ENCODE measurements around the gene TMEM208.

TMEM208 gene

DNA sequence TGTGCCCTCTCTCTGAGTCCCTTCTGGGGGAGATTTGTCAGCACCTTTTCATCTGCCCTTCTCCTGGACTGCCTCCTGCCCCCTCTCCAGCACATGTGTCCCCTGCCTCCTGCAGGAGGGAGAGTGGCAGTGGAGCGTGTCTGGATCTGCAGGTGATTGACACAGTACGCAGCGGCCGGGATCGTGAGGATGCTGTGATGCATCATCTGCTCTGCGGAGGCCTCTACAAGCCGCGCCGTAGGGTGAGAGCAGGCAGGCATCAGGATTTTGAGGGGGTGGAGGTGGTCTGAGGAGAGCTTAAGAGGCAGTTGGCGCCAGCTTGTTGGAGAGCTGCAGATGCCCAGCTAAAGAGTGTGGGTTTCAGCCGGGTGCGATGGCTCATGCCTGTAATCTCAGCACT, 32.8 kb downstream of the TMEM208 start:
- Histone ChIP-seq H3K27me3 (no peaks in the 10 kb centered on the region; a peak in 2 of 22 replicates), H3K4me2 (no peak overlapping the region), H3K36me3 (no peaks in the 10 kb centered on the region), H3K27ac (no peak overlapping the region), H3K9me3 (replicated peaks in 1 of 11) (no peaks in the 10 kb centered on the region), H3K4me3 (no peak overlapping the region), H4K20me1 (peaks cover 0 to 6% (median 0%) of the 10 kb centered on the region in 11 experiments; a peak in 1 of 22 replicates), H3K9ac (peak overlapping the region in 1 of 11 experiments; percentile 27; a peak in 1 of 22 replicates), H3K4me1 (peaks cover 0 to 23% (median 19%) of the 10 kb centered on the region in 10 experiments; a peak in 16 of 20 replicates)
- no peak for TF ChIP-seq Cebpa-rat (IDR thresholded peaks at IDR 0.05)

DNA sequence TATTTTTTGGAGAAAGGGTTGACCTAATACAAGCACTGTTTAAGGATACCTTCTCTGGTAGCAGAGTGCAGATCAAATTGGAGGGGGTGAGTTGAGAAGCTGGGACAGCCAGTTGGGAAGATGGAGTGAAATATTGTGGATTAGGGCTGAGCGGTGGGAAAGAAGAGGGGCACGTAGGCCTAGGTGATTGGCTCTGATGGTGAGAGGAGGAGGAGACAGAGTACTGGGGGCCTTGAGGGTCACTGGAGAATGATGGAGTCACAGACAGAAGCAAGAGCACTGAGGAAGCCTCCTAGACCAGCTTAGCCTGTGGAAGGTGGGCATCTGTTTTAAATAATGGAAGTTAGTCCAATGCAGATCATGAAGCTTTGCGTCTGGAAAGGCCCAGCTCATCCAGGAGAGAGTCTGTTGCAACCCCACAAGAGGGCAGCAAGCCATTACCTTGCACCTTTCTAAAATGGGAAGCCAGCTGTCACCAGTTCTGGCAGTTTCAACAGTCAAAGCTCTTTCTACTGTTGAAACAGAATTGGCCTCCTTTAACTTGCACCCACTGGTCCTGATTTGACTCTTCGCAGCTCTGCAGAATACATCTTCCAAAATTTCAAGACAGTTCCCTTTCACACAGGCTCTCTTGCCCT, 33.6 kb downstream of the TMEM208 start:
- no peak overlapping the region for H3K4me3 ChIP-seq
- H3K4me2 ChIP-seq, result peak overlapping the region in 5 of 11 experiments; percentile 24 to 45 (median 34); a peak in 6 of 22 replicates
- no peaks in the 10 kb centered on the region for H3K9me3 ChIP-seq (replicated peaks in 1 of 11)
- H3K27me3 ChIP-seq, result no peaks in the 10 kb centered on the region; a peak in 2 of 22 replicates
- no peak for TF ChIP-seq Cebpa-rat (IDR thresholded peaks at IDR 0.05)
- H3K27ac ChIP-seq, result no peak overlapping the region
- peaks cover under 1 to 23% (median 20%) of the 10 kb centered on the region in 10 experiments; a peak in 17 of 20 replicates for H3K4me1 ChIP-seq
- H3K36me3 ChIP-seq, result no peaks in the 10 kb centered on the region
- peaks cover 0 to 6% (median 0%) of the 10 kb centered on the region in 11 experiments; a peak in 1 of 22 replicates for H4K20me1 ChIP-seq
- peak overlapping the region in 4 of 11 experiments; percentile 0 to 46 (median 22); a peak in 5 of 22 replicates for H3K9ac ChIP-seq

- Histone ChIP-seq H3K27me3 (no peaks in the 10 kb centered on the region; a peak in 2 of 22 replicates), H3K27ac (no peak overlapping the region), H4K20me1 (no peaks in the 10 kb centered on the region; a peak in 1 of 22 replicates), H3K4me2 (no peak overlapping the region), H3K4me3 (no peak overlapping the region), H3K36me3 (no peaks in the 10 kb centered on the region), H3K9ac (no peak overlapping the region), H3K4me1 (peaks cover 10 to 30% (median 25%) of the 10 kb centered on the region in 10 experiments), H3K9me3 (replicated peaks in 1 of 11) (no peaks in the 10 kb centered on the region)
- no peak for TF ChIP-seq Cebpa-rat (IDR thresholded peaks at IDR 0.05)
Measured at GRCh38 chr16:67263201-67263600, 36.3 kb downstream of the TMEM208 start.

GRCh38 chr16:67264277-67264676, 37.3 kb downstream of the TMEM208 start:
- Histone ChIP-seq H4K20me1 (no peaks in the 10 kb centered on the region; a peak in 1 of 22 replicates), H3K27ac (no peak overlapping the region), H3K4me1 (peaks cover 18 to 31% (median 25%) of the 10 kb centered on the region in 10 experiments), H3K36me3 (no peaks in the 10 kb centered on the region), H3K4me2 (peak overlapping the region in 8 of 11 experiments; percentile 28 to 56 (median 36); a peak in 16 of 22 replicates), H3K4me3 (no peak overlapping the region), H3K9me3 (replicated peaks in 1 of 11) (no peaks in the 10 kb centered on the region), H3K27me3 (no peaks in the 10 kb centered on the region; a peak in 2 of 22 replicates), H3K9ac (0 out of 22 replicates have a peak overlapping the region, but pooled peaks of 1 of the 11 experiments have one; percentile 8)
- no peak for TF ChIP-seq Cebpa-rat (IDR thresholded peaks at IDR 0.05)

DNA sequence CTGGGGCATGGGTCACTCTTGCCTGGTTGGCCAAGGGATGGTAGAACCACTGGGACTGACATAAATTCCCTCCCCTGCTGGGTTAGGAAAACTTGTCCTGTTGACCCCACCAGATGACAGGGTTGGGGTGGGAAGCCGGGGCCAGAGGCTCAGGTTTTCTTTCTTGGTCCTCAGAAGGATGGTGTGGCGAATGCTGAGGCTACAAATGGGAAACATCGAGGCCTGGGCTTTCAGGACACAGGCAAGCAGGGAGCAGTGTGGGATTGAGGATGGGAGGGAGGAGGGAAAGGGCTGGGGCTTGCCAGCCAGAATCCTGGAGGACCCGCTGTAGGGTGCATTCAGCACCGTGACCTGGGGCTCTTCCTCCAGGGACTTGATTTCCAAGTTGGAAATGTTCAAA, 37.9 kb downstream of the TMEM208 start:
- TF ChIP-seq Cebpa-rat (IDR thresholded peaks at IDR 0.05), result no peak
- H3K36me3 ChIP-seq, result no peaks in the 10 kb centered on the region
- peak overlapping the region in 6 of 11 experiments; percentile 28 to 56 (median 36); a peak in 10 of 22 replicates for H3K4me2 ChIP-seq
- H3K4me3 ChIP-seq, result no peak overlapping the region
- H3K27ac ChIP-seq, result no peak overlapping the region
- no peak overlapping the region for H3K9ac ChIP-seq
- no peaks in the 10 kb centered on the region for H3K9me3 ChIP-seq (replicated peaks in 1 of 11)
- peaks cover 18 to 33% (median 25%) of the 10 kb centered on the region in 10 experiments for H3K4me1 ChIP-seq
- H3K27me3 ChIP-seq, result no peaks in the 10 kb centered on the region; a peak in 2 of 22 replicates
- no peaks in the 10 kb centered on the region; a peak in 1 of 22 replicates for H4K20me1 ChIP-seq

DNA sequence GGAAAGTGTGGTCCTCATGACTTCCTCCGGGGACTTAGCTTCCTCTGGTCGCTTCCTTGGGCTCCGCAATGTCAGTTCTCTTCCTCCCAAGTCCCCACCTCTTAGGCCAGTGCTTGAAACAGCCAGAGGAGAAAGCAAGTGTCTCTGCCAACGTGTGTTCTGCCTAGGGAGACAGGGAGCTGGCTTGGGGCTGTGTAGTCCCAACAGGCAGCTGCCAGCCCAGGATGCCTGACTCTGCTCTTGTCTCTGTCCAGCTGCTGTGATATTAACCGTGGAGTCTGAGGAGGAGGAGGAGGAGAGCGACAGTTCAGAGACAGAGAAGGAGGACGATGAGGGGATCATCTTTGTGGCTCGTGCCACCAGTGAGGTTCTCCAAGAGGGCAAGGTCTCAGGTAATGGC, 38.9 kb downstream of the TMEM208 start:
- peak overlapping the region in 1 of 11 experiments; percentile 34; a peak in 1 of 22 replicates for H3K9ac ChIP-seq
- peaks cover 17 to 30% (median 19%) of the 10 kb centered on the region in 10 experiments for H3K4me1 ChIP-seq
- H3K27ac ChIP-seq, result no peak overlapping the region
- no peaks in the 10 kb centered on the region for H3K36me3 ChIP-seq
- peak overlapping the region in 8 of 11 experiments; percentile 18 to 54 (median 24); a peak in 10 of 22 replicates for H3K4me2 ChIP-seq
- no peaks in the 10 kb centered on the region; a peak in 2 of 22 replicates for H3K27me3 ChIP-seq
- no peaks in the 10 kb centered on the region; a peak in 2 of 22 replicates for H4K20me1 ChIP-seq
- H3K9me3 ChIP-seq (replicated peaks in 1 of 11), result no peaks in the 10 kb centered on the region
- TF ChIP-seq Cebpa-rat (IDR thresholded peaks at IDR 0.05), result no peak
- H3K4me3 ChIP-seq, result no peak overlapping the region

- H3K36me3 ChIP-seq, result no peaks in the 10 kb centered on the region
- no peak for TF ChIP-seq Cebpa-rat (IDR thresholded peaks at IDR 0.05)
- H3K9ac ChIP-seq, result no peak overlapping the region
- no peaks in the 10 kb centered on the region for H3K9me3 ChIP-seq (replicated peaks in 1 of 11)
- H3K4me3 ChIP-seq, result no peak overlapping the region
- H3K4me1 ChIP-seq, result peaks cover 12 to 27% (median 17%) of the 10 kb centered on the region in 10 experiments
- no peak overlapping the region for H3K27ac ChIP-seq
- peak overlapping the region in 3 of 11 experiments; percentile 34 to 50 (median 38); a peak in 3 of 22 replicates for H3K4me2 ChIP-seq
- H4K20me1 ChIP-seq, result peaks cover 0 to 4% (median 0%) of the 10 kb centered on the region in 11 experiments; a peak in 2 of 22 replicates
- no peaks in the 10 kb centered on the region; a peak in 2 of 22 replicates for H3K27me3 ChIP-seq
Measured at GRCh38 chr16:67268136-67268579, 41.2 kb downstream of the TMEM208 start.

GRCh38 chr16:67269766-67270165, 42.8 kb downstream of the TMEM208 start:
- peaks cover 3 to 20% (median 11%) of the 10 kb centered on the region in 10 experiments; a peak in 18 of 20 replicates for H3K4me1 ChIP-seq
- no peak overlapping the region for H3K4me3 ChIP-seq
- no peak overlapping the region for H3K9ac ChIP-seq
- no peaks in the 10 kb centered on the region for H3K27me3 ChIP-seq
- H3K9me3 ChIP-seq (replicated peaks in 1 of 11), result no peaks in the 10 kb centered on the region
- H4K20me1 ChIP-seq, result peaks cover 0 to 4% (median 0%) of the 10 kb centered on the region in 11 experiments; a peak in 2 of 22 replicates
- H3K4me2 ChIP-seq, result no peak overlapping the region
- H3K27ac ChIP-seq, result no peak overlapping the region
- H3K36me3 ChIP-seq, result no peaks in the 10 kb centered on the region
- TF ChIP-seq Cebpa-rat (IDR thresholded peaks at IDR 0.05), result no peak

DNA sequence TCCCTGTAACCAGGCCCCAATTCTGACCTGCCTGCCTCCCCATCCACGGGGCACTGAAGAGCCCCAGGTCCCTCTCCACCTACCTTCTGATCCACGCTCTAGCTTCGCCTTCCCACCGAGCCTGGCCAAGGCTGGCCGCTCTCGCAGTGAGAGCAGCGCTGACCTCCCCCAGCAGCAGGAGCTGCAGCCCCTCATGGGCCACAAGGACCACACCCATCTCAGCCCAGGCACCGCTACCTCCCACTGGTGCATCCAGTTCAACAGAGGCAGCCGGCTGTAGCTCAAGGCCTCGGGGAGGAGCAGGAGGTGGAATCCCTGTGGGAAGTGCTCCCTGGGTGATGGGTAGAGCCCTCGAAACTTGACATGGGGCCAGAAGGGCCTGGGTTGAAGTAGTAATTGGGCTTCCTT, 44.0 kb downstream of the TMEM208 start:
- Histone ChIP-seq H3K4me3 (no peak overlapping the region), H3K27ac (no peak overlapping the region)

More for the DNA sequence above, 44.0 kb downstream of the TMEM208 start:
- Histone ChIP-seq H3K36me3 (peaks cover 0 to 4% (median 0%) of the 10 kb centered on the region in 11 experiments; a peak in 2 of 22 replicates), H3K9me3 (replicated peaks in 1 of 11) (no peaks in the 10 kb centered on the region), H3K4me2 (no peak overlapping the region), H3K4me1 (peaks cover 0 to 14% (median 4%) of the 10 kb centered on the region in 10 experiments; a peak in 15 of 20 replicates), H3K9ac (no peak overlapping the region), H4K20me1 (peaks cover 0 to 4% (median 0%) of the 10 kb centered on the region in 11 experiments; a peak in 1 of 22 replicates), H3K27me3 (no peaks in the 10 kb centered on the region)
- no peak for TF ChIP-seq Cebpa-rat (IDR thresholded peaks at IDR 0.05)
